KMS-11 (cell line): Measurements from ENCODE around the gene FADS3.
A peak's percentile ranks its signal among the peaks of the same experiment; 100 is the strongest.

Source experiments
- H2AFZ ChIP-seq: fragments of 200-600 bp; sonication (generic); 2 replicates; pipeline ENCODE4 v1.6.1; 2016; ENCODE audit warnings: antibody characterized with exemption, mixed run types, low read depth
- H3K27ac ChIP-seq: fragments of 200-600 bp; sonication (generic); 2 replicates; pipeline ENCODE4 v1.6.1; 2016; ENCODE audit warnings: mild to moderate bottlenecking, mixed run types
- H3K27me3 ChIP-seq: fragments of 200-600 bp; sonication (generic); 2 replicates; pipeline ENCODE4 v1.6.1; 2017; ENCODE audit warnings: mild to moderate bottlenecking, low read depth, mixed run types, moderate library complexity; ENCODE audit not compliant: insufficient read depth
- H3K36me3 ChIP-seq: fragments of 200-600 bp; sonication (generic); 2 replicates; pipeline ENCODE4 v1.6.1; 2017; ENCODE audit warnings: mild to moderate bottlenecking, mixed run types; ENCODE audit not compliant: insufficient read depth
- H3K4me1 ChIP-seq: fragments of 200-600 bp; sonication (generic); 2 replicates; pipeline ENCODE4 v1.6.1; 2016; ENCODE audit warnings: mild to moderate bottlenecking, low read depth, mixed run types; ENCODE audit not compliant: poor library complexity, severe bottlenecking
- H3K4me2 ChIP-seq: fragments of 200-600 bp; sonication (generic); 2 replicates; pipeline ENCODE4 v1.7.0; 2016; ENCODE audit warnings: mild to moderate bottlenecking, mixed run types
- H3K4me3 ChIP-seq: fragments of 200-600 bp; sonication (generic); IDR thresholded peaks from 2 replicates; pipeline ENCODE4 v1.6.1; 2017; ENCODE audit warnings: low read depth, low read length, mixed read lengths; ENCODE audit not compliant: insufficient read depth
- H3K79me2 ChIP-seq: fragments of 200-600 bp; sonication (generic); 2 replicates; pipeline ENCODE4 v1.6.1; 2016; ENCODE audit warnings: low read depth, mixed run types; ENCODE audit not compliant: insufficient read depth
- H3K9ac ChIP-seq: fragments of 200-600 bp; sonication (generic); 2 replicates; pipeline ENCODE4 v1.6.1; 2016; ENCODE audit warnings: mild to moderate bottlenecking, mixed run types
- H4K20me1 ChIP-seq: fragments of 200-600 bp; sonication (generic); 2 replicates; pipeline ENCODE4 v1.6.1; 2016; ENCODE audit warnings: mild to moderate bottlenecking, mixed run types; ENCODE audit not compliant: insufficient read depth
- CTCF ChIP-seq: fragments of 200-600 bp; sonication (generic); conservative IDR thresholded peaks from 2 replicates; pipeline ENCODE4 v1.6.1; 2017; ENCODE audit warnings: low read depth, mild to moderate bottlenecking, antibody characterized with exemption, low read length, moderate library complexity, mixed read lengths

The FADS3 gene, protein sequence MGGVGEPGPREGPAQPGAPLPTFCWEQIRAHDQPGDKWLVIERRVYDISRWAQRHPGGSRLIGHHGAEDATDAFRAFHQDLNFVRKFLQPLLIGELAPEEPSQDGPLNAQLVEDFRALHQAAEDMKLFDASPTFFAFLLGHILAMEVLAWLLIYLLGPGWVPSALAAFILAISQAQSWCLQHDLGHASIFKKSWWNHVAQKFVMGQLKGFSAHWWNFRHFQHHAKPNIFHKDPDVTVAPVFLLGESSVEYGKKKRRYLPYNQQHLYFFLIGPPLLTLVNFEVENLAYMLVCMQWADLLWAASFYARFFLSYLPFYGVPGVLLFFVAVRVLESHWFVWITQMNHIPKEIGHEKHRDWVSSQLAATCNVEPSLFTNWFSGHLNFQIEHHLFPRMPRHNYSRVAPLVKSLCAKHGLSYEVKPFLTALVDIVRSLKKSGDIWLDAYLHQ

DNA sequence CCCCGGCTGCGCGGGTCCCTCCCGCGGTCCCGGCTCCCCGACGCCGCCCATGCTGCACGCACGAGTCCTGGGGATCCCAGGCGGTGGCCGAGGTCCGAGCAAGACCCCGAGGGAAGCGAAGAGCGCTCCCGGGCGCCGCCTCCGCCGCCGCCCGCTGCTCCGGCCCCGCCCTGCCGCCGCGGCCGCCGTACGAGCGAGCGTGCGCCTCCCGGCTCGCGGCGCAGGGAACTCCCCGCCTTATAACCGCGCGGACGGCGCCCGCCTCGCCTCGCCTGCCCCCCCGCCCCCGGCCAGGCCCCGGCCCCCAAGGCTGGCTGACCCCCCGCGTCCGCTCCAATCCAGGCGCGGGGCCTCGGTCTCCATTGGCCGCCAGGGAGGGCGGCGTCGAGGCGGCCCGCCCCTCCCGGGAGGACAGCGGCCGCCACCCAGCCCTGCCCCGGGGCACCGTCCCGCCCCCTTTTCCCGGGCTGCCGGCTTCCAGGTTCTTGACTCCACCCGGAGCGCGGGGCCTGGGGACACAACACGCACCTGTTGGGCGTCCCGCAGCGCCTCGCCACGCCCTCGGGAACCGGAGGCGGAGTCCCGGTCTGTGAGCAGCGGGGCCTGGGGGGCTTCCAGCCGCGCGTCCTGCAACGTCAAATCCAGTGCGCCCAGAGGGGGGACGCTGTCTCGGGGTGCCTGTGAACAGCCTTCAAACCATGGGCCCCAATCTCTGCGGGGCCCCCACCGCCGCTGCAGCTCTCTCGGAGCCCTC lies at the start of gene FADS3:
Gene FADS3, minus strand, starts transcription at position 215 of the 754 bp plus-strand sequence. Its CDS starts 164 bp downstream, at position 51.
- Histone ChIP-seq H4K20me1 (no peaks in the 10 kb centered on the region), H3K27ac (no peak within 1 kb of the TSS), H3K9ac (peak within 1 kb of the TSS; percentile 41; the same call in 1 of the 2 replicates), H3K36me3 (no peaks in the 10 kb centered on the region), H3K79me2 (no peaks in the 10 kb centered on the region), H3K4me2 (peak within 1 kb of the TSS; percentile 94), H3K4me3 (no peak within 1 kb of the TSS), H3K27me3 (no peaks in the 10 kb centered on the region), H3K4me1 (peaks cover 27% of the 10 kb centered on the region), H2AFZ (peak within 1 kb of the TSS; percentile 71)
- TF ChIP-seq CTCF: no peak

DNA sequence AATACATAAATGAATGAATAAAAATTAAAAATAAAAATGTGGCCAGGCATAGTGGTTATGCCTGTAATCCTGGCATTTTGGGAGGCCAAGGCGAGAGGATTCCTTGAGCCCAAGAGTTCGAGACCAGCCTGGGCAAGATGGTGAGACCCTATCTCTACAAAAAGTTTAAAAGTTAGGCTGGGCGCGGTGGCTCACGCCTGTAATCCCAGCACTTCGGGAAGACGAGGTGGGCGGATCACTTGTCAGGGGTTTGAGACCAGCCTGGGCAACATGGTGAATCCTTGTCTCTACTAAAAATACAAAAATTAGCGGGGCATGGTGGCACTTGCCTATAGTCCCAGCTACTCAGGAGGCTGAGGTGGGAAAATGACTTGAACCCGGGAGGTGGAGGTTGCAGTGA lies 49.1 kb upstream of the FADS3 start:
- no peak overlapping the region for H2AFZ ChIP-seq
- no peak overlapping the region for H3K27ac ChIP-seq
- no peaks in the 10 kb centered on the region for H3K4me1 ChIP-seq
- no peak overlapping the region for H3K9ac ChIP-seq
- TF ChIP-seq CTCF: no peak
- H3K79me2 ChIP-seq: no peaks in the 10 kb centered on the region
- H3K27me3 ChIP-seq: no peaks in the 10 kb centered on the region
- H3K36me3 ChIP-seq: no peaks in the 10 kb centered on the region
- H3K4me3 ChIP-seq: no peak overlapping the region
- no peak overlapping the region for H3K4me2 ChIP-seq
- H4K20me1 ChIP-seq: no peaks in the 10 kb centered on the region

DNA sequence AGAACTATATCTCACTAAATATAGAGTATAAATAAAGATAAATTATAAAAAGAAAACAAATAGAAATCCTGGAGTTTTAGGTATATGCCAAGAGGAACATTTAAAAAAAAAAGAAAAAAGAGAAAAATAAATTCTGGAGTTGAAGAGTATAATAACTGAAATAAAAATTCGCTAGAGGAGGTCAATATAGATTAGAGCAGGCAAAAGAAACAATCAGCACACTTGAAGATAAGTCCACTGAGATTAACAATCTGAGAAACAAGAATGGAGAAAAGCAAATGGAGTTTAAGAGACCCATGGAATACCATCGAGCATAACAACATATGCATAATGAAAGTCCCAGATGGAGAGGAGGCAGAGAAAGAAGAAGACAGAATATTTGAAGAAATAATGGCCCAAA lies 44.5 kb upstream of the FADS3 start:
- Histone ChIP-seq H3K9ac (no peak overlapping the region), H3K27me3 (no peaks in the 10 kb centered on the region), H3K36me3 (no peaks in the 10 kb centered on the region), H4K20me1 (no peaks in the 10 kb centered on the region), H3K4me1 (no peaks in the 10 kb centered on the region), H3K27ac (no peak overlapping the region), H2AFZ (no peak overlapping the region), H3K4me2 (no peak overlapping the region), H3K4me3 (no peak overlapping the region), H3K79me2 (no peaks in the 10 kb centered on the region)
- no peak for TF ChIP-seq CTCF

GRCh38 chr11:61930933-61931332 lies 39.6 kb upstream of the FADS3 start:
- Histone ChIP-seq H3K27me3 (no peaks in the 10 kb centered on the region), H2AFZ (no peak overlapping the region), H3K27ac (no peak overlapping the region), H3K4me2 (no peak overlapping the region), H4K20me1 (no peaks in the 10 kb centered on the region), H3K9ac (no peak overlapping the region), H3K4me1 (no peaks in the 10 kb centered on the region), H3K36me3 (no peaks in the 10 kb centered on the region), H3K79me2 (no peaks in the 10 kb centered on the region), H3K4me3 (no peak overlapping the region)
- no peak for TF ChIP-seq CTCF
